CD4-positive, alpha-beta T cell treated with Interleukin-17A for 4 hours (primary cell): ENCODE results near the gene MCM5.
A peak's percentile ranks its signal among the peaks of the same experiment; 100 is the strongest.
"Not testable (repeated sequence)": the region's sequence is repeated elsewhere in the genome, so short reads cannot be mapped to it uniquely, and the experiment has no call there.

Experiments
- DNase-seq: peaks from one replicate; pipeline ENCODE4 v3.0.0-alpha.2; 2020; ENCODE audit warnings: mixed read lengths

The MCM5 gene

GRCh38 chr22:35379146-35379993, 20.6 kb upstream of the MCM5 start:
- no peak for DNase-seq

GRCh38 chr22:35380013-35380412, 19.9 kb upstream of the MCM5 start:
- no peak for DNase-seq

- peak; percentile 60 for DNase-seq
These were observed 19.2 kb upstream of the MCM5 start, which contains the start of gene HMOX1 for GRCh38 chr22:35380537-35381423. TSS of gene HMOX1 (plus strand) at chr22:35381096. CDS start at chr22:35381174, 78 bp downstream.

GRCh38 chr22:35381424-35382009, 18.4 kb upstream of the MCM5 start:
- DNase-seq: no peak

- DNase-seq: no peak
These were observed 16.3 kb upstream of the MCM5 start for GRCh38 chr22:35383679-35384071.

- DNase-seq: no peak
These were observed 15.4 kb upstream of the MCM5 start for GRCh38 chr22:35384527-35384926.

GRCh38 chr22:35384975-35385588, 14.9 kb upstream of the MCM5 start:
- DNase-seq: no peak

GRCh38 chr22:35386670-35387288, 13.2 kb upstream of the MCM5 start:
- no peak for DNase-seq

- no peak for DNase-seq
These were observed 9.0 kb upstream of the MCM5 start for GRCh38 chr22:35390933-35391332.

- DNase-seq: no peak
These were observed 7.6 kb upstream of the MCM5 start for GRCh38 chr22:35392357-35392756.

GRCh38 chr22:35393116-35394010, 6.6 kb upstream of the MCM5 start:
- no peak for DNase-seq

- DNase-seq: no peak
These were observed 6.0 kb upstream of the MCM5 start for GRCh38 chr22:35394011-35394312.

GRCh38 chr22:35394810-35395563, 5.0 kb upstream of the MCM5 start:
- no peak for DNase-seq

- DNase-seq: not testable (repeated sequence)
These were observed 3.3 kb upstream of the MCM5 start for GRCh38 chr22:35396622-35397021.

- no peak for DNase-seq
These were observed 2.6 kb upstream of the MCM5 start for GRCh38 chr22:35397095-35397904.

- no peak for DNase-seq
These were observed 1.4 kb upstream of the MCM5 start for GRCh38 chr22:35398591-35398973.

- peak; percentile 18 for DNase-seq
These were observed 744 bp upstream of the MCM5 start for GRCh38 chr22:35399114-35399677.

GRCh38 chr22:35400501-35400790, 506 bp downstream of the MCM5 start:
- DNase-seq: peak; percentile 20

GRCh38 chr22:35401863-35402262, 1.9 kb downstream of the MCM5 start:
- DNase-seq: no peak

- DNase-seq: no peak
These were observed 3.4 kb downstream of the MCM5 start for GRCh38 chr22:35403356-35403755.
